Measurements from ENCODE around the gene C6orf47.

The C6orf47 gene

GRCh38 chr6:31620586-31621319 is 39.8 kb downstream of the C6orf47 start, which contains the start of gene PRRC2A:
Gene PRRC2A (plus strand): TSS chr6:31620715. CDS start chr6:31622790, 2,075 bp downstream.
- peak within 1 kb of the TSS; percentile 90 to 92 for H3K4me3 ChIP-seq (replicated peaks in 1 of 2; ENCODE audit: low read depth in 2 of 2, low read length in 2 of 2)
- DNase-seq (ENCODE audit: low read depth in 2 of 2) = no peak

GRCh38 chr6:31619805-31620585 is 40.6 kb downstream of the C6orf47 start:
- no peak for TF ChIP-seq CTCF (IDR thresholded peaks at IDR 0.05; ENCODE audit: low read depth, low read length)
- peak overlapping the region; percentile 61 to 72 for H3K4me3 ChIP-seq (replicated peaks in 1 of 2; ENCODE audit: low read depth in 2 of 2, low read length in 2 of 2)
- peak; percentile 100 for DNase-seq (ENCODE audit: low read depth in 2 of 2)

More at GRCh38 chr6:31620586-31621319, 39.8 kb downstream of the C6orf47 start, which contains the start of gene PRRC2A:
- TF ChIP-seq CTCF (IDR thresholded peaks at IDR 0.05; ENCODE audit: low read depth, low read length) = no peak

- TF ChIP-seq CTCF (IDR thresholded peaks at IDR 0.05; ENCODE audit: low read depth, low read length) = no peak
- no peak overlapping the region for H3K4me3 ChIP-seq (replicated peaks in 1 of 2; ENCODE audit: low read depth in 2 of 2, low read length in 2 of 2)
- DNase-seq (ENCODE audit: low read depth in 2 of 2) = no peak
Observed at GRCh38 chr6:31617010-31617409, 43.6 kb downstream of the C6orf47 start.

- no peak for DNase-seq (ENCODE audit: low read depth in 2 of 2)
- TF ChIP-seq CTCF (IDR thresholded peaks at IDR 0.05; ENCODE audit: low read depth, low read length) = no peak
- H3K4me3 ChIP-seq (replicated peaks in 1 of 2; ENCODE audit: low read depth in 2 of 2, low read length in 2 of 2) = no peak overlapping the region
Observed at GRCh38 chr6:31615748-31616147, 44.8 kb downstream of the C6orf47 start.

GRCh38 chr6:31614684-31615578 is 45.6 kb downstream of the C6orf47 start, which contains the start of gene AIF1:
Gene AIF1 (plus strand): TSS chr6:31615234. CDS start chr6:31615330, 96 bp downstream.
- DNase-seq (ENCODE audit: low read depth in 2 of 2) = no peak
- H3K4me3 ChIP-seq (replicated peaks in 1 of 2; ENCODE audit: low read depth in 2 of 2, low read length in 2 of 2) = no peak within 1 kb of the TSS
- TF ChIP-seq CTCF (IDR thresholded peaks at IDR 0.05; ENCODE audit: low read depth, low read length) = no peak

- no peak for TF ChIP-seq CTCF (IDR thresholded peaks at IDR 0.05; ENCODE audit: low read depth, low read length)
- no peak overlapping the region for H3K4me3 ChIP-seq (replicated peaks in 1 of 2; ENCODE audit: low read depth in 2 of 2, low read length in 2 of 2)
- no peak for DNase-seq (ENCODE audit: low read depth in 2 of 2)
Observed at GRCh38 chr6:31614075-31614619, 46.4 kb downstream of the C6orf47 start.

All from cardiac fibroblast (primary cell).